Stimulated activated CD4-positive, alpha-beta T cell treated with anti-CD3 and anti-CD28 coated beads, Interleukin-12 subunit alpha, Interleukin-12 subunit beta, amount 100 ng/mL, for 24 hours (primary cell): ENCODE data around the gene MEIKIN.
"Not testable (repeated sequence)": the region's sequence is repeated elsewhere in the genome, so short reads cannot be mapped to it uniquely, and the experiment has no call there.

Experiments
- DNase-seq, 2 experiments: peaks; one replicate each; pipeline ENCODE4 v3.0.0-alpha.2; 2020; ENCODE audit warnings: low read depth in 2 of 2

The MEIKIN gene

DNA sequence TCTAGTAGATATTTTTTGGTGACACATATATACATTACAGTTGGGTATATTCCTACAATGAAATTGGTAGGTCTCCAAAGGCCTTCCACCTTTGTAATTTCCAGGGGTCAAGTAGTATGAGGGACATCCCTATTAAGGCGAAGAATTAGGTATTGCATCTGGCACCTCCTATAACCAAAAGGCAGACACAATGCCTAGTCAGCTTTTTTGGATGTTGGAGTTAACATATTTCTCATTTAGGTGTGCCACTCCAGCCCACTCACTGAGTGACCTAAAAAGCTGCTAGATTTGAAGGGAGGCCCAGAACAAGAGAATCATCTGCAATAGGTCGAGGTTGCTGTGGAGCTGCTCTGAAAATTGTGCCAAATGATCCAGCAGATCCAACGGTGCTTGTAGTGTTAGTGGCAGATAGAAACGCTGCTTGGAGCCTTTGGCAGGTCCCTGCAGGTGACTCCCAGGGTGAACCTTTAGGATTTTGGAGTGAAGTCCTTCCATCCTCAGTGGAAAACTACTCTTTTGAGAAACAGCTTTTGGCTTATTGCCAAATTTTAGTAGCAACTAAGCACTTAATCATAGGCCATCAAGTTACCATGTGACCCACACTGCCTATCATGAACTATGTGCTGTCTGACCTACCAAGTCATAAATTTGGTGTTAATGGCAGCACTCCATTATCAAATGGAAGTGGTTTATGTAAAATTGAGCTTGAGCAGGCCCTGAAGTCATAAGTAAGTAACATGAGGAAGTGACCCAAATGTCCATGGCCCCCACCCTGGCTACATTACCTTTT is 132.9 kb downstream of the MEIKIN start:
- DNase-seq, result no peak

DNA sequence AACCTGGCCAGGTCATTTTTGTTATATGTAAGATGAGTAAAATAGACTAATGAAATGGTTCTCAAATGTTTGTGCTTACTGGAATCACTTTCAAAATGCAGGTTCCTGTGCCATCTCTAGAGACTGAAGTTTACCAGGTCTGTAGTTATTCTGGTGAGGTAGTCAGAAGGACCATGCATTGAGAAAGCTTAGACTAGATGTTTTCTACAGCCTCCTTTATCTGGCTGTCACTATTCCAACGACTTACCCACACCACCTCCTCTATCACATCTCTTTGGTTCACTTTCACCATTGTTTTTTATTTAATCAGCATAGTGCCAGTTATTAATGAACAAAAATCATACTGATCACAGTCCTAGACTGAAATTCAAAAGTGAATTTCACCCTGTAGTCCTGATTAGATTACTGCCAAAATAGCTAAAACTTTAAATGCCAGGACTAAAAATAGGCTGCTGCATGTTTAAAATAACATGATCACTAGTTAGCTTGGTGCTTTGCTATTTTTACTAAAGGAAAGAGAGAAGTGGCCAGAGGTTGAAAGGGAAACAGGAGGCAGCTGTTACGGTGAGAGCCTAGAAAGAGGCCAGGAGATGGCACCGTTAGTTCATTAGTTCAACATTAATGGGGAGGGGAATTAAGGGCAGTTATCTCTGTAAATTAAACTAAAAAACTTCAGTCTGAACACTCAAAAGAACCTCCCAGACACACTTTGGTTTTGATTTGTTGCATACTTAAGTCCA is 134.8 kb downstream of the MEIKIN start:
- DNase-seq, result no peak

DNA sequence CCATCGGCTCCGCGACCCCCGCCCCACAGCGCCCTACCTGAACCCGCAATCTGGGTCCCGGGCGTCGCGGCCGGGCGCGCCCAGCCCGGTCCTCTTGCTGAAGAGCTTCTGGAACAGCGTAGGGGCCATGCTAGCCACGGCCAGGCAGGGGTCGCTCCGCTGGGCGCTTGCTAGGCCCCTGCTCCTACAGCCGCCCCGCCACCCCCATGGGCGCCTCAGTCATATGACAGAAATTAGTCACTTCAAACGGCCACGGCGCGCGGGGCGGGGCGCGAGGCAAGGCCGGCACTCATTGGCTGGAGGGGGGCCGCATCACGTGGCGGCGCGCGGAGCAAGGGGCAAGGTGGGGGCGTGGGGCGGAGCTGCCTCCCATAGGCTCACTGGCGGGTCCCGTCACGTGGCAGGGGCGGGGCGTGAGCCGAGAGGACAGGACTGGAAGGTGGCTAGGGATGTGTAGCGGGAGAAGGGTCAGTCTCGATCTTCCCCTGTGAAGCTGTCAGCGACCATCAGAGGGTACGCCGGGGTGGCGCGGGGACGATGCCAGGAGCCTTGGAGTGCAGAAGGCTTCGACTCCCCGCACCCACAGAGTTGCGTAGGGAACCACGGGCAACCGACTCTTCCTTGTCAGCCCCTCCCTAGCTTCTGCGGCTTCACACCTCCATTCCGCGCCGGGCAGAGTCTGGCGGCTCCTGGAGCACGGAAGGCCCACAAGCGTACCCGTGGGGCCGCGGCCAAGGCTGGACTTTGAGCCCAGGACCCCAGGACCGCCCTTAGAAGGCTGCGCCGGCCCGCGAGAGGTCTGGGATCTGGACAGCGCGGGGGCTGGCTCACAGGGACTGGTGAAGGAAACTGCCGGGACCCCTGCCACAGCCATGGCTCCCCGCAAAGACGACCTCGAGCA is 148.4 kb downstream of the MEIKIN start, which contains the start of gene FNIP1:
Gene FNIP1 (minus strand): TSS at position 225 of the 901 bp plus-strand sequence. CDS start 96 bp downstream, at position 129.
- DNase-seq, result peak; percentile 97 to 99

DNA sequence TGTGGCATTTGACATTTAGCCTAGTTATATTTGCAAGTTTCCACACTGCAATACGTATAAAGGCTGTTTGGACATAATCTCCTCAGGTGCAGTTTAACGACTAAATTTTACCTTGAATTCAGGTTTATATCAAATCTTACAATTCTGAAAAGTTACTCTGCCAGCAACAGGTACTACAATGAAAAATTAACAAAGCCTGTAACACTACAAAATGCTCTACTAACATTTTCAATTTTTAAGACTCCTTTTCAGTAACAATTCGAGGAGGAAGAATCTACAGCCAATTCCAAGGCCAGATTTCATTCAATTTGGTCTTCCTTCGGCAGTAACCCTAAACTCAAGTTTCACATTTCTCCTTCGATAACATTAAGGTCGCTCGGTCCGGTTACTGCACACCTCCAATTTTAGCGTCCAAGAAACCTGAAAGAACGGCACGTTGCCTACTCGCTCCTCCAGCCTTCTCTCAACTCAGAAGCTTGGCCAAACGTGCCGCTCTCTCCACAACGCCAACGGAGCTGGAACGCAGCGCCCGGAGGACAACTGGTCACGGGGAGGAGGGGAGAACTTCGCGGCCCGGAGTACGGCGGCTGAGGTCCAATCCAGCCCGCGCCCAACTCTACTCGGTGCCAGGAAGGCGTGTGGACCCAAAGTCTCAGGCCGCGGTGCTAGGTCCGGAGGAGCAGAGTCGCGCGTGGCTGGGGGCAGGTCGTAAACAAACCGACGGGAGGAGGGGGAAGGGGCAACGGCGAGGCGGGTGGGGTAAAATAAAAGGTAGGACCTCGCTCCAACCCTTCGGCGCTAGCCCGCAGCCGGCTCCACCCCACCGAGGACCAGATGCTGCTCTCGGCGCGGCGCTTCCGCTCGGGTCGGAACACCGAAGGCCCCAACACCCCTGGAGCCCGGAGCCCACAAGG is 149.3 kb downstream of the MEIKIN start:
- DNase-seq, result peak; percentile 1 to 17

DNA sequence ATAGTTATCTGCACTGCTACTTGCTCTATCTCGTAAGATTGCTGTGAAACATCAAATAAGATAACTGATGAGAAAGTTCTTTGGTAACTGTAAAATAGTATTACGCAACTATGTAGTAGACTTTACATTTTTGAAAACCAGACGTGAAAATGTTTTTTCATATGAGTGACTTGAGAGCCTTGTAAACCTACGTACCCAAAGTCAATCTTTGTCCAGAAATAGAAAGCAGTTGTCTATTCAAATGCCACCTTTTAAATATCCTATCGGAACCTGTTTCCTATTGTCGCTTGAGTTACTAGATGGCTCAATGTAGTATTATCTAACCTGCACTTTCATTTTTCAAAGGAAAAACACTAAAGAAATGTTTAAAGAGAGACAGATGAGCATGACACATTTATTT is 150.2 kb downstream of the MEIKIN start:
- no peak for DNase-seq

DNA sequence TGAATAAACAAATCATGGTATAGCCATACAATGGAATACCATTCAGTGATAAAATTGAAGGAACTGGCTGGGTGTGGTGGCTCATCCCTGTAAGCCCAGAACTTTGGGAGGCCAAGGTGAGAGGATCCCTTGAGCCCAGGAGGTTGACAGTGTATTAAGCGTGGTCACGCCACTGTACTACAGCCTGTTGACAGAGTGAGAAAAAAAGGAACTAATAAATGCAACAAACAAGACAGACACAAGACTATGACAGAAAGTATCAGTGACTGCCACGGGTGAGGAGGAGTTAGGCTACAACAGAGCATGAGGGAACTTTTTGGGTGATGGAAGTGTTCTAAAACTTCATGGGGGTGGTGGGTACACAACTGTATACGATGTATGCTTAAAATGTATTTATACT is 150.9 kb downstream of the MEIKIN start:
- no peak for DNase-seq

DNA sequence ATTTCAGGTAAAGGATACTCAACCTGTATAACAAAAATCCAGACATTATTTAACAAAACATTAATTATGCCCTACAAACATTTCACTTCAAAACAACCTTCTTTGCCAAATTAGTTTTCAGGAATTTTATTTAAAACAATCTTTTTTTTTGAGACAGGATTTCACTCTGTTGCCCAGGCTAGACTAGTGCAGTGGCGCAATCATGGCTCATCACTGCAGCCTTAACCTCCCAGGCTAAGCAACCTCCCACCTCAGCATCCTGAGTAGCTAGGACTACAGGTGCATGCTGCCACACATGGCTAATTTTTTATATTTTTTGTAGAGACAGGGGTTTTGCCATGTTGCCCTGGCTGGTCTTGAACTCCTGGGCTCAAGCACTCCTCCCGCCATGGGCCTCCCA is 152.6 kb downstream of the MEIKIN start:
- DNase-seq, result no peak

DNA sequence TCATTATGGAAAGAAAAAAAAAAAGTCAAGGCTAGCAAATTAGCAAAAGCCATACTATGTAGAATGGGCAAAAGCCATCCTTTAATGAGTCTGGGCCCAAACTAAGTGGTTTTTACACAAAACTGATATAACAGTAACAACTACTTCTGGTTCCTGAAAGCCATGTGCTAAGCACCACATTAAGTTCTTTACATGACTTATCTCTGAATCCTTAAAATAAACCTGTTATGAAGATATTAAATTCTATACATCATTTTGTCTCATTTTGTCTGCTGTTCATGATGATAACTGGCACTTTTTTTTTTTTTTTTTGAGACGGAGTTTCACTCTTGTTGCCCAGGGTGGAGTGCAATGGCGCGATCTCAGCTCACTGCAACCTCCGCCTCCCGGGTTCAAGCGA is 153.6 kb downstream of the MEIKIN start:
- DNase-seq, result no peak

DNA sequence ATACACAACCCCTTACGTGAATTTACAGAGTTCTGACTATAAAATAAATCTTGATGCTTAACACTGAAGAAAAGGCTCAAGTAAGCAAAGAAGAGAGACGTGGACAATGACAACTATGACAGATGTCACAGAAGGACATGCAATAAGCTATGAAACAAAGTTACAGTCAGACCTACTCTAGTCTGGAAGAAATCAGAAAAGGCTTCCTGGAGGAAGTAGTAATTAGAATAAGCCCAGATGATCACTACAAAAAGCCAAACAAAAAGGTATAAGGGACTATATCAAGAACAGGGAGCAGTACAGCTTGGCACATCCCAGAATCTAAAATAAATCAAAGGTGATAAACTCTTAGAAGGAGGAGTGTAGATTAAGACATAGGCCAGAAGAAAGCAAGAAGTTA is 154.9 kb downstream of the MEIKIN start:
- no peak for DNase-seq

DNA sequence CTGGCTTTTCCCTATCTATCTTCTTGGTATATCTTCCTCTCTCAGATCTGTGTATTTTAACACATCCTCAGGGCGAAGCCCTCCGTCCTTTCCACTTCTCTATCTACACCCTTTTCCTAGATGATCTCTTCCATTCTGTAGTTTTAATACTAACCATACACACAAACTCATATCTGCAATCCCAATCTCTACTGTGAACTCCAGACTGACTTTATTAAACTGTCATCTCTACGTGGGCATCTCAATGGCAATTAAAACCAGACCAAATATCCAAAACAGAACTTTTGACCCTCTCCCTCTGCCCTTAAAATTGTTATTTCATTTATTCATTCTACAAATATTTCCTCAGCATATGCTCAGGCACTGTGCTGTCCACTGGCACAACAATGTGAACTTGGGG is 155.7 kb downstream of the MEIKIN start:
- no peak for DNase-seq

DNA sequence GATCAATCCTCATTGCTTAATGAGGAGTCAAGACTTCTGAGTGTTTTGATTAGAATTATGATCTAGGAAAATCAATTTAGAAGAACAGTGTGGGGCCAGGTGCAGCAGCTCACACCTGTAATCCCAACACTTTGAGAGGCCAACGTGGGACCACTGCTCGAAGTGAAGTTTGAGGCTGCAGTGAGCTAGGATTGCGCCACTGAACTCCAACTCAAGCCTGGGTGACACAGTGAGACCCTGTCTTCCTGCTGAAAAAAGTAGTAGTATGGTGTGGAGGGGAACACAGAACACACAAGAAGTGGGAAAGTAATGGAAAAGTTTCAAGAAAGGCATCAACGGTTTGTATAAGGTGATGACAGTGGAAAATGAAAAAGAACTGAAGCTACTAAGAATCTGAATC is 157.7 kb downstream of the MEIKIN start:
- DNase-seq, result no peak

DNA sequence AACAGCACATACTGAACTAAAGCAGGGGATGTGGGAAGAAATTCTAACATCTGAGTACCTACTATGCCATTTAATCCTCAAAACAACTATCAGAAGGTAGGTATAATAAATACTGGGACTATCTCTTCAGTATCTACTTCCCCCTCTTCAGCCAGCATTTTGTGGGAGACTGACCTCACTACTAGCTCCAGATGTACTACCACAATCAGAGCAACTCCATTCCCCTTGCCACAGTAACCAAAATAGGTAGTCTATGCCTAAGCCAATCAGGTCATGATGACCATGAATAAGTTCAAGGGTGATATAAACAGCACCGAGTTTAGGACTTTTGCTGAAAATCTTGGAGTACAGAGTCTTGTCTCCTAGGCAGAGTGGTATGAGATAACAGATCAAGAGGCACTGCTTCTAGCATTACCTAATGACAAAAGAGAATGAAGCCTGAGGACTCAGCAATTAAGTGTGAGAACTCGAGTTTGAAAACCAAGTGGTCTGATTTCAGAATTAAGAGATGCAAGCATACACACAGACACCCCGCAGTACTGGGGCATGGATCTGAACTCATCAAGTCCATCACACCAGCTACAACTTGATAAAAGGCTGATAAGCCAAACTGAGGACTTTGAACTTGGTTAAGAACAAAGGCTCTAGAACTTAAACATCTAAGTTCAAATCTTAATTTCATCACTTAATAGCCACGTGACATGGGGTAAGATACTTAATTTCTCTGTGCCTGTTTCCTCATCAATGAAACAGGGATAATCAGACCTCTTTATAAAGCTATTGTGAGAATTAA is 158.4 kb downstream of the MEIKIN start:
- no peak for DNase-seq

DNA sequence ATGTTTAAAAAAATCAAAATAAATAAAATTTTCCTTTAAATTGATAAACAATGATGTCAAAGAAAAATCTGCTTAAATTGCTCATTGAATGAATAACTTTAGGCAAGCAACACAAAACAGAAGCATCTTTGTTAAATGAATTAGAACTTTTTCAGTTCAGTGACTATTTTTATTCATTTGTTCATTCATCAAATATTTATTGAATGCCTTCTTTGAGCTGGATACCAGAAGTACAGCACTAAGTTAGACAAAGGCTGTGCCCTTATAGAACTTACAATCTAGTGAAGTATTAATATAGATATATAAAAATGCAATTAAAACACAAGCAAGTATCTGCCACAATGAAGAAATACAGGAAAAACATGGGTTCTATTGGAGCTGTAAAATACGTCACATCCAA is 159.4 kb downstream of the MEIKIN start:
- no peak for DNase-seq

DNA sequence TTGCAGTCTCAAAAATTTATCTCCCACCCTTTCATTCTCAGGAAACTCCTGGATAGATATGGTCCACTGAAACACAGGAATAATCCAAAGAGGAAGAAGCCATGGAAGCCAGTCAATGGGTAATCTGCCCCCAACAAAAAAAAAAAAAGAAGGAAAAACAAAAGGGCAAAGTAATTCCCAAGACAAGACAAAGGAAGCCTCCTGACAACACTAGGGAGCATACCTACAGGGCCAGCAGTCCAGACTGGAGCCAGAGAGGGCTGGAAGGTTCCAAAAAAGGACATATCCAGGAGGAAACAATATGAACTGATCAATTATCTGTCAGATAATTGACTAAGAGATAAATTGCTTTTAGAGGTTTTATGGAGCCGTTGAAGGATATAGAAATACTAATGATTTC is 161.6 kb downstream of the MEIKIN start:
- DNase-seq, result no peak

DNA sequence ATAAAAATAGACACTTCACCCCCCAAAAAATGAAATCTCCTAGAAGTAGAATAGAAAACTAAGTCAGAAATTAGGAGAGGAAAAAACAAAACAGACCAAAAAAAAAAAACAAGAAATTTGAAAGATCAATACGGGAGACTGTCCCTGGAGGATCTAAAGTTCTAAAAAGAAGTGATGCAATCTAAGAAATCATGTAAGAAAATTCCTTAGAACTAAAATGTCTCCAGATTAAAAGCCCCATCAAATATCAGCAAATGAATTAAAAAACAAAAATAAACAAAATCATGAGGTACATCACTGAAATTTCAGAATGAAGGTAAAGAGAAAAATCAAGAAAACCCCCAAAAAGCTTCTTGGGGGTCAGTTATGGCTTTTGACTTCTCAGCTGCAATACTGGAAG is 162.1 kb downstream of the MEIKIN start:
- no peak for DNase-seq

DNA sequence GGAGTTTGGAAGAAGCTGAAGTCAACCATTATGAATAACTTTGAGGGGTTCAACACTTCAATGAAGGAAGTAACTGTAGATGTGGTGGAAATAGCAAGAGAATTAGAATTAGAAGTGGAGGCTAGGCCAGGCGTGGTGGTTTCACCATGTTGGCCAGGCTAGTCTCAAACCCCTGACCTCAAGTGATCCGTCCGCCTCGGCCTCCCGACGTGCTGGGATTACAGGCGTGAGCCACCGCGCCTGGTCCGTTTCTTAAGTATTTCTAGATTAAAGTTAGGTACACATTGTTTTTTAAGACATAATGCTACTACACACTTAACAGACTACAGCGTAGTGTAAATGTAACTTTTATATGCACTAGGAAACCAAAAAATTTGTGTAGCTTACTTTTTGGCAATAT is 162.7 kb downstream of the MEIKIN start:
- no peak for DNase-seq

DNA sequence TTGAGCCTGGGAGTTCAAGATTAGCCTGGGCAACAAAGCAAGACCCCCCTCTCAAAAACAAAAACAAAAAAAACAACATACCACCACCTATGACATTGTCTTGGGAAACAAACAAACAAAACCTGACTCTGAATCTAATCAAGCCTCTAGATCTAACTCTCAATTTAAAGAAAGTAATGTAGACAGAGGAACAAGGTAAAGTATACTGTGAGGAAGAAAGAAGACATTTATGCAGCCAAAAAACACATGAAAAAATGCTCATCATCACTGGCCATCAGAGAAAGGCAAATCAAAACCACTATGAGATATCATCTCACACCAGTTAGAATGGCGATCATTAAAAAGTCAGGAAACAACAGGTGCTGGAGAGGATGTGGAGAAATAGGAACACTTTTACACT is 167.3 kb downstream of the MEIKIN start:
- DNase-seq, result not testable (repeated sequence)

DNA sequence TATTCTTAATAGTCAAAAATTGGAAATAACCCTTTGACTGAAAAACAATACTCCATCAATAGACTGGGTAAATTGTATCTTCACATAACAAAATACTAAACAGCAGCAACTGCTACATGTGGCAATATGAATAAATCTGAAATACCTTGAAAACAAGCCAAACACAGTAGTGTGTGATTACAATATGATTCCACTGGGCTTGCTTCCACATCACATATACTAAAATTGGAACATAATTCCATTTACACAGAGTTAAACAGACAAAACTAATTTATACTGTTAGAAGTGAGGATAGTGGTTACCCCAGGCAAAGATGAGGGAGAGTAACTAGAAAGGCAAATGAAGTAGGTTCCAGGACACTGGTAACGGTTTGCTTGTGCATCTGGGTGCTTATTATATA is 169.0 kb downstream of the MEIKIN start:
- no peak for DNase-seq

DNA sequence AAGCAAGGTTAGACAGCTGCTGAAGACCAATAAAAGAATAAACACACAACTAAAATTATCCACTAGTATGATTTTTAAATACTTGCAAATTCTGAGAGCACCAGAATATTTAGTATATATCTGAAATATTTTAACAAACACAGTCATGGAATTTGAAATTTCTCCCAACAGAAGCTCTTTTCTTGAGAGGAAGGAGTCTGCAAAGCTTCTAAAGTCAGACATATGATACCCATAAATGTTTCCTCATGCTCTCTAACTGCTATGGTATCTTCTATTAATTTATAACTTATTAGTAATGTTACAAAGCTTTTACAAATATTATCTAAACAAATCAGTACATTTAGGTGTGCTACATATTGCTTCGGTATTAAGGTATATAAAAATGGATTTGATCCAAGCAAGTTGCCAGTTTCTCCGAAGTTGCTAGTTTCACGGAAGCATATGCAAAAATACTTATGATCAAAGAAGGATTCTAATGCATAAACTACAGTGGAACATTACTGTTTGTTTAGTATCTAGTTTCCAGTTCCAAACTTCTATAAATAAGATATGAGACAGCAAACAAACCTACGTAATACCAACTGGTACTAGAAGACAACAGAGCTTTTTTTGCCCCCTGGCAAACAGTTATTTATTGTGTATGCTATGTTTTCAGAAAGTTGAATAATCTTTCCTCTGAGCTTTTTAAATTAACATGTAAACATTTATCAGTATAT is 170.7 kb downstream of the MEIKIN start:
- no peak for DNase-seq

DNA sequence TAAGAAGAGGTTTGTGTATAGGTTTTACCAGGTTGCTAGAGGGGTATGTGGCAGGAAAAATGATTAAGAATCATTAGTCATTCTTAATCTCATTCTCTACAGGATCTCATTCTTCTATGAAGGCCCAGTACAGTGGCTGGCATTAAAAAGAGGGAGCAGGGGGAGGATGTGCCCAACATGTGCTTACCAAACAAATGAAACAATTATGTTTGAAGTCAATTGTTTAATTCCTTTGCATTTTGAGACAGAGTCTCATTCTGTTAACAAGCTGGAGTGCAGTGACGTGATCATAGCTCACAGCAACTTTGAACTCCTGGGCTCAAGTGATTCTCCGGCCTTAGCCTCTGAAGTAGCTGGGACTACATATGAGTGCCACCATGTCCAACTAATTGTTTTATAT is 171.7 kb downstream of the MEIKIN start:
- no peak for DNase-seq
